GM12865 (cell line): Measurements from ENCODE around the gene LRRC61.
"Not testable (repeated sequence)": the region's sequence is repeated elsewhere in the genome, so short reads cannot be mapped to it uniquely, and the experiment has no call there.

Experiments
- DNase-seq: peaks from one replicate; pipeline ENCODE4 v3.0.0; 2010; ENCODE audit warnings: low read depth
- H3K4me3 ChIP-seq: 2 replicates; pipeline ENCODE4 v1.5.1; 2011; ENCODE audit warnings: mild to moderate bottlenecking, low read depth, low read length, control low read depth
- TF ChIP-seq, protein P1 (sequence below): IDR thresholded peaks from 2 replicates; pipeline ENCODE4 v1.5.1; 2011; ENCODE audit warnings: low read length, control low read depth, low read depth, inconsistent platforms; ENCODE audit not compliant: insufficient read depth; ENCODE audit errors: missing control alignments

LRRC61 gene

DNA sequence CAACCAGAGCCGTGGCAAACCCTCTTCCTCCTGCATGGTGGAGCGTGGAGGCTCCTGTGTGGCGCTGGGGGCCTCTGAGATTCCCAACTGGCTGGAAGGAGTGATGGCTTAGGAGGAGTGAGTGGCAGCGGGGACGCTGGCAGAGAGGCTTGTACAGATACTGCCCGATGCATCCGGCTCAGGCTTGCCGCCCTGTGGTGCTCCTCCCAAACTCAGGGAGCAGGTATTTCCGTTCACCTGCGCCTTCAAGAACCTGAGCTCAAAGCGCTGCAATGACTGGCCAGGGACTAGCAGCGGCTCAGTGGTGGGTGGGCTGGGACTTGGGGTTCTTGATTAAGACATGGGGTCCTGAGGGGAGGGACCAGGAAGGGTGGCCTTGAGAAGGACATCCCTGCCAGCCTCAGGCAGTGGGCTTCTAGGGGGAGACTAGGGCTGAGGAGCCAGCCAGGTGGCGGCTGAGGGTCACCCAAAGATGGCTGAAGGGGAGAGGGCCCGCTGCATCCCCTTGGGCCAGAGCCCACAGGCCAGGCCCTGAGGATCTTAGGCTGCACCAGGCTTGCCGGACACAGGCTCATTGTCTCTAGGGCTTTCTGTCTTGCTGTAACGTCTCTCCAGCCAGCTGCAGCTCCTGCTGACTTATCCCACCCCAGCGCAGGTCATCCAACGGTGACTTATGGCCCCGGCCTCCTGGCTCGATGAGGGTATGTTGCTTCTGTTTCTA is 59.1 kb downstream of the LRRC61 start:
- TF ChIP-seq, protein P1, sequence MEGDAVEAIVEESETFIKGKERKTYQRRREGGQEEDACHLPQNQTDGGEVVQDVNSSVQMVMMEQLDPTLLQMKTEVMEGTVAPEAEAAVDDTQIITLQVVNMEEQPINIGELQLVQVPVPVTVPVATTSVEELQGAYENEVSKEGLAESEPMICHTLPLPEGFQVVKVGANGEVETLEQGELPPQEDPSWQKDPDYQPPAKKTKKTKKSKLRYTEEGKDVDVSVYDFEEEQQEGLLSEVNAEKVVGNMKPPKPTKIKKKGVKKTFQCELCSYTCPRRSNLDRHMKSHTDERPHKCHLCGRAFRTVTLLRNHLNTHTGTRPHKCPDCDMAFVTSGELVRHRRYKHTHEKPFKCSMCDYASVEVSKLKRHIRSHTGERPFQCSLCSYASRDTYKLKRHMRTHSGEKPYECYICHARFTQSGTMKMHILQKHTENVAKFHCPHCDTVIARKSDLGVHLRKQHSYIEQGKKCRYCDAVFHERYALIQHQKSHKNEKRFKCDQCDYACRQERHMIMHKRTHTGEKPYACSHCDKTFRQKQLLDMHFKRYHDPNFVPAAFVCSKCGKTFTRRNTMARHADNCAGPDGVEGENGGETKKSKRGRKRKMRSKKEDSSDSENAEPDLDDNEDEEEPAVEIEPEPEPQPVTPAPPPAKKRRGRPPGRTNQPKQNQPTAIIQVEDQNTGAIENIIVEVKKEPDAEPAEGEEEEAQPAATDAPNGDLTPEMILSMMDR, result no peak
- DNase-seq, result no peak
- H3K4me3 ChIP-seq, result peak overlapping the region; percentile 19

DNA sequence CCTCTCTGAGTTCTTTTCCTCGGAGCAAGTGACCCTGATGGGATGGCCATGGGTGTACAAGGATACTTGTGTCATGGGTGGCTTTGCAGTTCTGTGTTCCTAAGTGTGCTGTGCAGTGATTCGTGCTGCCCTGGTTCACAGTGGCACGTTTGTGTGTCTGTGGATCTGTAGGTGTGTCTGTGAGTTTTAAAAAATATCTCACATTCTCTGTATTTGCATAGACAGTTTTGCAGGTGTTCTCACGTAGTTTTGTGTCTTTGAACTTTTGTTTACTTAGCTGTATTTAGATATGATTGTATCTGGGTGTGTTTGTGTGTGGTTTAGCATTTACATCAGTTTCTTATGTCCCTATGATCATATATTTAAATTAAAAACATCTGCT is 59.7 kb downstream of the LRRC61 start:
- TF ChIP-seq, protein P1, result no peak
- peak; percentile 54 for DNase-seq
- peak overlapping the region; percentile 19 for H3K4me3 ChIP-seq

- no peak overlapping the region for H3K4me3 ChIP-seq
- DNase-seq, result no peak
- TF ChIP-seq, protein P1, result no peak
Measured at GRCh38 chr7:150383710-150384397, 60.7 kb downstream of the LRRC61 start.

DNA sequence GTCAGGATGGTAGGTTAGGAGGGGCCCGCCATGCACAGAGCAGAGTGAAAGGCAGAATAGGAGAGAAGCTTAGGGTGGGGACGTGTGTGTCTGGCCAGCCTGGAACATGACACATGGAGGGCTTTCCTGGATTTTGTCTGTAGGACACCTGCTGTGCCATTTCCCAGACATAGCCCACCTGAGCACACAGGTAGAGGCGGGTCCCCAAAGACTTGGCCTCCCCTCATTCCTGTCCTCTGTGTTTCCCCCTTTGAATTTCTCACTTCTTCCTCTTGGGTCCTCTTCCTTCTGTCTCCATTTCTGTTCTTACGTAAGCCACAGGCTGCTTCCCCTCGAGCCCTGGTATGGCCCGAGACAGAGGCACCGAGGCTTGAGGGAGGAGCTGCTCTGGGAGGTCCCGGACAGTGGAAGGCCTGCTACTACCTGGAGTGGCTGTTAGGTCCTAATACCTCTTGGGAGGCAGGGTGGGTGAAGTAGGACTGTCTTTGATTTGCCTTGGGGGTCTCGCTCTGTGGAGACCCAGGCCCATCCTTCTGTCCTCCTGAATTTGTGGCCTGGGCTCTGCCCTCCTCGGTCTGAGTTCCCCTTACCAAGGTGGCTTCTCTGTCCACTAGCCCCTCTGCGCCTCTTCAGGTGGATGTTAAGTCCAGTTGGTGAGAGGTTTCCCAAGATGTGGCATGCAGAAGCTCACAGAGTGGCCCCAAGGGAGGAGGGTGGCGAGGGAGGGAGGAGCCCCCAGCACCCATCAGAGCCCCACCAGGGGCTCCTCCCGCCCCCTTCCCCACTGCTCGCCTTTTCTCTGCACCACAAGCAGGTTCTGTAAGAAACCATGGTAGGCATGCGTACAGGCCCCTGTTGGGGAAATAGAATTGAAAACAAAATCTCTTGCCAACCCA is 61.5 kb downstream of the LRRC61 start:
- TF ChIP-seq, protein P1, result no peak
- H3K4me3 ChIP-seq, result no peak overlapping the region
- DNase-seq, result no peak

GRCh38 chr7:150385302-150385723 is 62.2 kb downstream of the LRRC61 start:
- no peak for DNase-seq
- TF ChIP-seq, protein P1, result no peak
- no peak overlapping the region for H3K4me3 ChIP-seq

GRCh38 chr7:150385884-150386283 is 62.7 kb downstream of the LRRC61 start:
- H3K4me3 ChIP-seq, DNase-seq: not testable (repeated sequence)
